ENCODE measurements around the gene CNKSR2. TPM values are rescaled to one million over a fixed set of nuclear protein-coding genes. Genes with fewer than 3 reads are reported as not detected.

Gene CNKSR2
- total RNA-seq, result 1 to 10 TPM; 1.7 to 3.1 TPM

GRCh38 chrX:21374163-21374993 lies at the start of gene CNKSR2:
TSS of gene CNKSR2 (plus strand) at chrX:21374418. CDS start at chrX:21374898, 480 bp downstream.

GRCh38 chrX:21658152-21658737 lies 284.0 kb downstream of the CNKSR2 start, which contains the start of gene KLHL34:
TSS of gene KLHL34 (minus strand) at chrX:21658330. CDS start at chrX:21657788, 542 bp downstream.

All from melanocyte of skin (primary cell).